Measurements from ENCODE around the gene GBF1. TPM values are rescaled to one million over a fixed set of nuclear protein-coding genes. Genes with fewer than 3 reads are reported as not detected.

The GBF1 gene
- total RNA-seq, 2 donors from 2014 or later: 63.2 to 65.3 TPM

DNA sequence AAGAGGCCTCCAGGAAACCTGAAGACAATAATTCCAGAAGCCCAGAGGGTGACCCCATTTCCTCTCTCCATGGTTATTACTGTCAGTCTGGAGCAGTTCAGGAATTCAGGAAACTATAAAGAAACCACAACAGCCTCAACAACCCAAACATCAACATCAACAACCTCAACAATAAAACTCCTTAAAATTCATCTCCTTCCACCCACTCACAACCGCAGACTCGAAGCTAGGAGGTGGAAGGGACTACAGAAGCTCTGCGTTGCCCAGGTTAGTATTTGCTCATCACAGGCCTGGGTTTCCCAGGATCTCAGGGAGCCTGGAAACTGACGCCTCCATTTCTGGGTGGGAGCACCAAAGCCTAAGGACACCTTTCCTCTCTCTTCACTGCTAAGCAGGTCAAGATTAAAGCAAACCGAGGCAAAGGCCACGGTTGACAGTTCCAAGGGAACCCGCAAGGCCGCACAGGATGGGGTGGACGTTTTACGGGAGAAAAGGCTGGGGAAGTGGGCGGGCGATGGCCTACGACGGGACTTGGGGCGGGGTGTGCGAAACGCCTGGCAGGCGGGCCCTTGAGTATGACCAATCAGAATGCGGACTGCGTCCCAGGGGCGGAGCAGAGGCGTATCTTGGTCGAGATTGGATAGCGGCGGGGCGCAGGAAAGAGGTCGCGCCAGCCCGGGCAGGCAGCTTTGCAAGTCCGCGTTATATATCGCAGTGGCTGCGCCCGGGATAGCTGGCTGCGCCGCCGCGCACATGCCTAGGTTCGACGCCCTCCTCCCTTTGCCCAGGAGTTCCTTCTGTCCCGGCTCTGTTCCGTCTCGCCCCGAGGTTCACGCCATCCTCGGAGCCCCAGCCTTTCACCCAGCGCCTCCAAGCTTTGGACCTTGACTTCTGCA, 19.4 kb upstream of the GBF1 start, which contains the start of gene ELOVL3:
TSS of gene ELOVL3 (plus strand) at position 654 of the 896 bp plus-strand sequence. CDS start 250 bp downstream, outside the sequence.
- peaks cover 31 to 32% of the 10 kb centered on the region in 2 donors for H3K4me1 Mint-ChIP-seq (ENCODE audit: low read depth in 2 of 2)
- H3K9me3 Mint-ChIP-seq: no peaks in the 10 kb centered on the region
- H3K36me3 Mint-ChIP-seq: no peaks in the 10 kb centered on the region
- ATAC-seq (peak; percentile 97), DNase-seq (ENCODE audit: low spot score) (peak; percentile 90)
- peaks cover 28 to 43% of the 10 kb centered on the region in 2 donors for H3K27me3 Mint-ChIP-seq
- H3K27ac Mint-ChIP-seq: no peak within 1 kb of the TSS
- peak within 1 kb of the TSS; percentile 63 for H3K4me3 Mint-ChIP-seq

- Mint-ChIP-seq H3K9me3 (no peaks in the 10 kb centered on the region), H3K4me1 (ENCODE audit: low read depth in 2 of 2) (peaks cover 32 to 33% of the 10 kb centered on the region in 2 donors), H3K4me3 (peak overlapping the region; percentile 63), H3K36me3 (no peaks in the 10 kb centered on the region), H3K27me3 (peaks cover 25 to 37% of the 10 kb centered on the region in 2 donors), H3K27ac (no peak overlapping the region)
- no peak for DNase-seq (ENCODE audit: low spot score)
- ATAC-seq: no peak
Measured at GRCh38 chr10:102226542-102226870, 18.8 kb upstream of the GBF1 start.

DNA sequence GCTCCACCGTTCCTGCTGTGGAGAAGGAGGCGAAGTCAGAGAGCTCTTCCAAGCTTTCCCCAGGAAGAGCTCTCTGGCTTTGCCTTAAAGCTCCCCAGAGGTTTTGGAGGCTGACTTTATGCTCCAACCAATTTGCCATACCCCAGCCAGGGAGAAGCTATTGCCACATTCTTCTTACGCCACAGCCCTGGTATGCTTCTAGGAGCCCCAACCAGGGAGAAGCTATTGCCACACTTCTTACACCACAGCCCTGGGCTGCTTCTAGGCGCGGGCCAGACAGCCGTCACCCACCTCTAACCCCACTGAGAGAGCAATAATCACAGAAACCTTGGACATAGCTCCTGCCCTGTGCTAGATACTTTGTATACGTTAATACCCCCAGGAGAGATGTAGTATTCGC, 18.3 kb upstream of the GBF1 start:
- ATAC-seq (no peak), DNase-seq (ENCODE audit: low spot score) (no peak)
- Mint-ChIP-seq H3K27ac (no peak overlapping the region), H3K9me3 (no peaks in the 10 kb centered on the region), H3K4me3 (no peak overlapping the region), H3K4me1 (ENCODE audit: low read depth in 2 of 2) (peaks cover 32 to 33% of the 10 kb centered on the region in 2 donors), H3K27me3 (peaks cover 27 to 37% of the 10 kb centered on the region in 2 donors), H3K36me3 (no peaks in the 10 kb centered on the region)

DNA sequence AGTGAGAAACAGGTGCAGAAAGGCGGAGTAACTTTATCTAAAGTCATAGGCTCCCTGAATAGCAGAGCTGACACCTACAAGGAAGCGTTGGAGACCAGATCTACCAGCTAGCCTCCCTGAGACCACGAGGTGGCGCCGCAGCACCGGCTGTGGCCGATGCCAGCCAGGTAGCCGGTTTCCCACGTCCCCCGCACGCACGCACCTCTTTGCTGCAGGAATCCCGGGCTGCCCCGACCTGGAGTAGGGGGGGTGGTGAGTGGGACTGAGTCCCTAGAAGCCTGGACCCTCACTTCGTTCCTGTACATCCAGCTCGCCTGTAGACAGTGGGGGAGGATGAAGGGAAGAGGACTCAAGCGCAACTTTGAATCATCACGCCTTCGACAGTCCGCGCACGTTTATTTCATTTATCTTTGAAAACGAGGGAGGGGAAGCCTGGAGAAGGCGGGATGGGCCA, 15.5 kb upstream of the GBF1 start:
- Mint-ChIP-seq H3K27ac (no peak overlapping the region), H3K9me3 (no peaks in the 10 kb centered on the region), H3K27me3 (peaks cover 36 to 40% of the 10 kb centered on the region in 2 donors), H3K4me1 (ENCODE audit: low read depth in 2 of 2) (peaks cover 32 to 33% of the 10 kb centered on the region in 2 donors), H3K4me3 (peak overlapping the region; percentile 84), H3K36me3 (no peaks in the 10 kb centered on the region)
- DNase-seq (ENCODE audit: low spot score): peak; percentile 81
- ATAC-seq: peak; percentile 59 to 70

GRCh38 chr10:102230264-102230860, 15.0 kb upstream of the GBF1 start:
- Mint-ChIP-seq H3K4me3 (peak overlapping the region; percentile 84), H3K27me3 (peaks cover 38 to 42% of the 10 kb centered on the region in 2 donors), H3K4me1 (ENCODE audit: low read depth in 2 of 2) (peaks cover 32 to 33% of the 10 kb centered on the region in 2 donors), H3K36me3 (no peaks in the 10 kb centered on the region), H3K27ac (no peak overlapping the region), H3K9me3 (no peaks in the 10 kb centered on the region)
- no peak for DNase-seq (ENCODE audit: low spot score)
- ATAC-seq: peak; percentile 3 to 31

DNA sequence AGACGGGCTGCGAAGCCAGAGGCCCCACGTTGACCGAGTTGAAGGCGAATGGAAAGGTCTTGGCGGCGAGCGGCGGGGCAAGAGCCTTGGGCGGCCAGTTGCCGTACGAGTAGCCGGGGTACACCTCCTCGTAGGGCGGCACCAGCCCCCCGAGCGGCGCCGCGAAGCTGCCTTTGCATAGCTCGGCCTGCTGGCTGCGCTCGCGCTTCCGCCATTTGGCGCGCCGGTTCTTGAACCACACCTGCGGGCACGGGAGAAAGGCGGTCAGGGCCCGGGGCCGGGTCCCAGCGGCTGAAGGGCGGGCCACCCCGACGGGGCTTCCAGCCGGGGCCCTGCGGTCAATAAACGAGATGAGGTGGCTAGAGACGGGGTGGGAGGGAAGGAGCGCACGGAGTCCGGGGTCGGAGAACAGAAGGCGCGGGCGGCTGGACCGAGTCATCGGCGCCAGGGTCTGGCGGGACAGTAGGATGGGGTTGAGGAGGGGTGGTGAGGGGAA, 14.4 kb upstream of the GBF1 start:
- ATAC-seq (no peak), DNase-seq (ENCODE audit: low spot score) (peak; percentile 64)
- Mint-ChIP-seq H3K9me3 (no peaks in the 10 kb centered on the region), H3K4me3 (peak overlapping the region; percentile 84), H3K27ac (no peak overlapping the region), H3K36me3 (no peaks in the 10 kb centered on the region), H3K4me1 (ENCODE audit: low read depth in 2 of 2) (peaks cover 27 to 29% of the 10 kb centered on the region in 2 donors), H3K27me3 (peaks cover 44 to 48% of the 10 kb centered on the region in 2 donors)

DNA sequence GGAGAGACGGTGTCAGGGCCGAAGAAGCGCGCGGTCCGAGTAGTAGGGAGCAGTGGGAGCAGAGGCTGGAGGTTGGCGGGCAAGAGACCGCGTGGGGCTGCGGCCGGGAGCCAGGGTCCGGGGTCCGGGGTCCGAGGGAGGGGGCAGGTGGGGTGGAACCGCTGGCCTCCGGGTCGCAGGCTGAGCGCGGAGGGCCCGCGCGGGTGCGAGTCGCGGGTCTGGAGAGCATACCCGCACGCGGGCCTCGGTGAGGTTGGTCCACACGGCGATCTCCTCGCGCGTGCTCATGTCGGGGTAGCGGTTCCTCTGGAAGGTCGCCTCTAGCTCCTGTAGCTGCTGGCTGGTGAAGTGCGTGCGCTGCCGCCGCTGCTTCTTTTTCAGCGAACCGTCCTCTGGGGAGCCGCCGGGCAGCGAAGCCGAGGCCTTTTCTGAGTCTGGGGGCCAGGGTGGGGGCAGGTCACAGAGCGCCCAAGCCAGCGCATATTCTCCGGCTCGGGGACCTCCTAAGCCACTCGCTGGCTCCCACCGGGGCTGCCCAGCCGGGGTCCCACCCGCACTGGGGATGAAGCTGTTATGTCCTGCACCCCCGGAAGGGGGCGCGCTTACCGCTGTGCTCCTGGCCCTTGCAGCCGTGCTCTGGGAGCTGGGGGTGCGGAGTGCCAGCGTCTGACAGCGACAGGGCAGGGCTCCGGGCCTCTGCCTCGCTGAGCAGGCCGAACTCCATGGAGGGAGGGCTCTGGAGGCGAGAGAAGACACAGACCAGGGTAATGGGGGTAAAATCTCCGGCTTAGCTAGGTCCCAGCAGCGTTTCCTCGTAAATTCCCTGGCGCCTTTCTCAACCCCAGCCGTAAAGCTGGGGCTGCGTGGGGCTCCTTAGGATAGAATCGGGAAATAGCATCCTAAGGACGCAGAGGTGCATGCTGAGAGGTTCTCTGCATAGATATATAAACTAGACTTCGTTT, 13.7 kb upstream of the GBF1 start:
- DNase-seq (ENCODE audit: low spot score): peak; percentile 74
- H3K27me3 Mint-ChIP-seq: peaks cover 51 to 55% of the 10 kb centered on the region in 2 donors
- peaks cover 19 to 21% of the 10 kb centered on the region in 2 donors for H3K4me1 Mint-ChIP-seq (ENCODE audit: low read depth in 2 of 2)
- H3K9me3 Mint-ChIP-seq: no peaks in the 10 kb centered on the region
- no peak overlapping the region for H3K27ac Mint-ChIP-seq
- H3K4me3 Mint-ChIP-seq: peak overlapping the region; percentile 84
- peak; percentile 63 to 75 for ATAC-seq
- no peaks in the 10 kb centered on the region for H3K36me3 Mint-ChIP-seq

DNA sequence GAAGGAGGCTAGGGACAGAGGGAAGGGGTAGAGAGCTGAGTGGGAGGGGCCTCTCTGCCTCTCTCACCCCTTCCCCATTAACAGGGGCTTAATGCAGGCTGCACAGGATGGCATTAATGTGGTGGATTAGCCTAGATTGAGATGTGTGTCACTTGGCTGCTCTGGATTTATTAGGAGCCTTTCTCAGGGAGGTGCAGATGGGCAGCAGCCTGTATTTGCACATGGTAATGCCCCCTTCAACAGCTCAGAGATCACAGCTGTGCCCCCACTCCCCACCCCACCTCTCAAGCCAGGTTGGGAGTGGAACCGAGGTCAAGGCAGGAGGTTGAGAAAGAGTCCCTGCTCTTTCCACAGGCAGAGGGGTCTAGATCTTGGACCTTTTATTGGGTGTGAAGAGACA, 11.3 kb upstream of the GBF1 start:
- peaks cover 45 to 53% of the 10 kb centered on the region in 2 donors for H3K27me3 Mint-ChIP-seq
- H3K27ac Mint-ChIP-seq: no peak overlapping the region
- no peak overlapping the region for H3K4me3 Mint-ChIP-seq
- H3K4me1 Mint-ChIP-seq (ENCODE audit: low read depth in 2 of 2): peaks cover 8 to 11% of the 10 kb centered on the region in 2 donors
- no peaks in the 10 kb centered on the region for H3K9me3 Mint-ChIP-seq
- no peaks in the 10 kb centered on the region for H3K36me3 Mint-ChIP-seq
- DNase-seq (ENCODE audit: low spot score) (no peak), ATAC-seq (no peak)

DNA sequence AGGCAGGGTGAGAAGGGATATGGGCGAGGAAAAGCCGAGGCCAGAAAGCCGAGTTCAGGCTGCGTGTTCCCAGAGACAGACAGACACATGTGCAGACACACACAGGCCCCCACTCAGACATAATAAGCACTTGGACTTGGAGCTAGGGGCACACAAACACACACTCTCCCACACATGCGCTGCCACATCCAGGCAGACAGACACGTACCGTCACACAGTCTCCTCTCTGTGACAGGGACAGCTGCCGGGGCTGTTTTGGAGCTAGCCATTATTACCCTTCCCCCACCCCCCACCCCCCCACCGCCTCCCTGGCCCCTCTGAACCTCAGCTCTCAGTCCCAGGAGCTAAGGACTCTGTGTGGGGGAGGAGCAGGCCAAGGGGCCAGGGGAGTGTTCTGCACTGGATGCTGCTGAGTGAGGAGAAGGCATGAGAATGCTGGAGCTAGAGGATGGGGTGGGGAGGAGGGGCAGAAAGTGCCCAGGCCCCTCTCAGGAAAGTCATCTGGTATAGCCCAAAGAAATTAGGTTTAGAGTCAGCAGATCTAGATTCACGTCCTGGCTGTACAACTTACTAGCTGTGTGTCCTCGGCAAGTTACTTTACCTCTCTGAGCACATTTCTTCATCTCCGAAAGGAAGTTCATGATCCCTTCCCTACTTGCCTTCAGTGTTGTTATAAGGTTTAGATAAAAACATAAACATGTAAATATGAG, 10.3 kb upstream of the GBF1 start:
- Mint-ChIP-seq H3K4me3 (no peak overlapping the region), H3K27ac (no peak overlapping the region), H3K9me3 (no peaks in the 10 kb centered on the region), H3K4me1 (ENCODE audit: low read depth in 2 of 2) (peaks cover 5 to 6% of the 10 kb centered on the region in 2 donors), H3K27me3 (peaks cover 41 to 54% of the 10 kb centered on the region in 2 donors), H3K36me3 (no peaks in the 10 kb centered on the region)
- ATAC-seq: no peak
- DNase-seq (ENCODE audit: low spot score): no peak

GRCh38 chr10:102235598-102235920, 9.8 kb upstream of the GBF1 start:
- DNase-seq (ENCODE audit: low spot score) (no peak), ATAC-seq (no peak)
- H3K9me3 Mint-ChIP-seq: no peaks in the 10 kb centered on the region
- no peaks in the 10 kb centered on the region for H3K36me3 Mint-ChIP-seq
- H3K4me1 Mint-ChIP-seq (ENCODE audit: low read depth in 2 of 2): peaks cover 0 to 2% of the 10 kb centered on the region in 2 donors
- no peak overlapping the region for H3K27ac Mint-ChIP-seq
- no peak overlapping the region for H3K4me3 Mint-ChIP-seq
- H3K27me3 Mint-ChIP-seq: peaks cover 41 to 56% of the 10 kb centered on the region in 2 donors

- Mint-ChIP-seq H3K36me3 (no peaks in the 10 kb centered on the region), H3K4me1 (ENCODE audit: low read depth in 2 of 2) (peaks cover 0 to 2% of the 10 kb centered on the region in 2 donors), H3K27ac (no peak overlapping the region), H3K9me3 (no peaks in the 10 kb centered on the region), H3K4me3 (no peak overlapping the region), H3K27me3 (peaks cover 41 to 57% of the 10 kb centered on the region in 2 donors)
- no peak for DNase-seq (ENCODE audit: low spot score)
- ATAC-seq: no peak
Measured at GRCh38 chr10:102236006-102236405, 9.3 kb upstream of the GBF1 start.

GRCh38 chr10:102237711-102238252, 7.5 kb upstream of the GBF1 start:
- Mint-ChIP-seq H3K27ac (no peak overlapping the region), H3K4me3 (no peak overlapping the region), H3K9me3 (no peaks in the 10 kb centered on the region), H3K27me3 (peaks cover 51 to 55% of the 10 kb centered on the region in 2 donors), H3K36me3 (no peaks in the 10 kb centered on the region), H3K4me1 (ENCODE audit: low read depth in 2 of 2) (peaks cover 7% of the 10 kb centered on the region in 2 donors)
- DNase-seq (ENCODE audit: low spot score) (no peak), ATAC-seq (no peak)
